Nephron (organoid): ENCODE data around the gene ISG20L2.

Experiments used
- H3K27ac Mint-ChIP-seq, 3 experiments: 2 replicates each; pipeline ENCODE4 v1.8.0; 2020; ENCODE audit warnings: mixed read lengths in 3 of 3, mild to moderate bottlenecking in 2 of 3, moderate library complexity in 1 of 3
- H3K27me3 Mint-ChIP-seq: 2 replicates; pipeline ENCODE4 v1.8.0; 2021; ENCODE audit warnings: low read depth, mild to moderate bottlenecking, moderate library complexity, mixed read lengths
- H3K36me3 Mint-ChIP-seq: 2 replicates; pipeline ENCODE4 v1.8.0; 2020; ENCODE audit warnings: low read depth, mixed read lengths
- H3K4me1 Mint-ChIP-seq: 2 replicates; pipeline ENCODE4 v1.8.0; 2020; ENCODE audit warnings: mixed read lengths
- H3K4me3 Mint-ChIP-seq, 3 experiments: 2 replicates each; pipeline ENCODE4 v1.8.0; 2020; ENCODE audit warnings: mild to moderate bottlenecking in 3 of 3, mixed read lengths in 3 of 3, moderate library complexity in 2 of 3
- H3K9me3 Mint-ChIP-seq: 2 replicates; pipeline ENCODE4 v1.8.0; 2020; ENCODE audit warnings: mixed read lengths
- CTCF ChIP-seq, 3 experiments: fragments of 200-600 bp; sonication (generic); IDR thresholded peaks; one replicate each; pipeline ENCODE4 v1.5.0; 2021; ENCODE audit warnings: antibody characterized with exemption in 3 of 3; ENCODE audit not compliant: unreplicated experiment in 3 of 3

ISG20L2 gene

DNA sequence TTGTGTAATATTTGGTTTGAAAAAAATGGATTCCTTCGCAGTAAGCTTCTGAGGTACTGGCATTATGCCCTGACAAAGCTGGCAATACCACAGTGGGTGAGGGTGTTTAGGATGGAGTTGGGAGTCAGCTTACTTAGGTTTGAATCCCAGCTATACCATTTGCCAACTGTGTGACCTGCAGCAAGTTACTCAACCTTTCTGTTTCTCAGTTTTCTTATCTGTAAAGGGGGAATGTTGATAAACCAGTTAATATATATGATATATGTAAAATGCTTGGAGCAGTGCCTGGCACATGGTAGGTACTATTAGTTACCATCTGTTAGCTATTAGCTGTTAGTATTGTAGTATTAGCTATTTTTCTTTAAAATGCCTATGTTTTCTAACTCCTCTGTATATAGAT, 27.8 kb upstream of the ISG20L2 start:
- TF ChIP-seq CTCF (IDR thresholded peaks at IDR 0.05; ENCODE audit: unreplicated experiment in 3 of 3): no peak
- H3K4me3 Mint-ChIP-seq: no peak overlapping the region
- H3K4me1 Mint-ChIP-seq: peaks cover 29% of the 10 kb centered on the region
- no peak overlapping the region for H3K27ac Mint-ChIP-seq
- peaks cover 4% of the 10 kb centered on the region for H3K36me3 Mint-ChIP-seq
- H3K9me3 Mint-ChIP-seq: no peaks in the 10 kb centered on the region
- no peaks in the 10 kb centered on the region for H3K27me3 Mint-ChIP-seq

DNA sequence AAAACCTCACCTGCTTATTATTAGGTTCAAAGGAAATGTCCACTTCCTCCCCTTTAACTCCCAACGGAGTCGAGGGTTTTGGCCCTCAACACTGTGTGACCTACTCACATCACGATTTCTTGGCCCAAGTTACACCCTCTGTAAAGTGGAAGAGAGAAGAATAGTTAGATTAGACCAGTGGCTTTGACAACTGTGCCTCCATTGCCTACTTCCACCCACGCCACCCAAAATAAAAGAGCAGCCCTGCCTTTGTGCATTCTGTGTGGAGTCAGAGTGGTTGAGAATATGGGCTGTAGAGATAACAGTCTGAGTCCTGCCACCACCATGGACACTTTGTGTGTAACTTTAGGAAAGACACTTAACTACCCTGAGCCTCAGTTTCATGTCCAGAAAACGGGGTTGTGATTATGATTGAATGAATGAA, 27.0 kb upstream of the ISG20L2 start:
- H3K4me3 Mint-ChIP-seq: peak overlapping the region in 1 of 3 experiments; percentile 41
- no peaks in the 10 kb centered on the region for H3K27me3 Mint-ChIP-seq
- peaks cover 31% of the 10 kb centered on the region for H3K4me1 Mint-ChIP-seq
- H3K36me3 Mint-ChIP-seq: peaks cover 4% of the 10 kb centered on the region
- no peaks in the 10 kb centered on the region for H3K9me3 Mint-ChIP-seq
- H3K27ac Mint-ChIP-seq: peak overlapping the region in 1 of 3 experiments; percentile 37
- no peak for TF ChIP-seq CTCF (IDR thresholded peaks at IDR 0.05; ENCODE audit: unreplicated experiment in 3 of 3)

GRCh38 chr1:156754219-156754618, 25.7 kb upstream of the ISG20L2 start:
- peaks cover 2% of the 10 kb centered on the region for H3K36me3 Mint-ChIP-seq
- peaks cover 41% of the 10 kb centered on the region for H3K4me1 Mint-ChIP-seq
- no peaks in the 10 kb centered on the region for H3K27me3 Mint-ChIP-seq
- no peaks in the 10 kb centered on the region for H3K9me3 Mint-ChIP-seq
- no peak for TF ChIP-seq CTCF (IDR thresholded peaks at IDR 0.05; ENCODE audit: unreplicated experiment in 3 of 3)
- H3K27ac Mint-ChIP-seq: peak overlapping the region in 1 of 3 experiments; percentile 60
- H3K4me3 Mint-ChIP-seq: peak overlapping the region; percentile 57 to 96 (median 78)

DNA sequence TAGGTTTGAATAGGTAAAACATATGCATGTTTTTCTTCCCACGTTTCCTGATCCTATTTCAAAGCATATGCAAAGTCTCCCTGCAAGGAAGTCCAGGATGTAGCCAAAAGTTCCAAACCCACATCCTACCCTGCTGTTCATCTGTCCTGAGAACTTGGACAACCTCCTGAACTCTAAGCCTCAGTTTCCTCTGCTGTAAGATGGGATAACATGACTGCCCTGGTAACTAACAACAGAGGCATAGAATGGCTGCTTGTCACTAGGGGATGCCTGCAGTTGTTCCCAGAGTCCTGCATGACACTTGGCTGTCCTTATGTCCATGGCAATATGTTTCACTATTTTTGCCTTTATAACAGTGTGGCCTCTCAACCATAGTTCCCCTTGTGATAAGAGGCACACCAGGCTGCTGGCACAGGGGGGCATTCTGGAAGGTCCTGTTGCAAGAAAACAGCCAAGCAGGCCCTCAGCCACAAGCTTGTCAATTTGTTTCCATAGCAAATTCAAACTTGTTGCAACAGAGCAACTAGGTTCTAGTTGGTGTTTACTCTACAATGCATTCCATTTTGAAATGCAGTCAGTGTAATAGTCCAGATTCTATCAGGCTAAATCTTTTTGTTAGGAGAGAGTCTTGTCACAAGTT, 24.4 kb upstream of the ISG20L2 start:
- Mint-ChIP-seq H3K27me3 (no peaks in the 10 kb centered on the region), H3K9me3 (no peaks in the 10 kb centered on the region), H3K27ac (peak overlapping the region; percentile 92 to 97 (median 95)), H3K4me3 (peak overlapping the region; percentile 96 to 98 (median 97)), H3K4me1 (peaks cover 53% of the 10 kb centered on the region), H3K36me3 (no peaks in the 10 kb centered on the region)
- no peak for TF ChIP-seq CTCF (IDR thresholded peaks at IDR 0.05; ENCODE audit: unreplicated experiment in 3 of 3)

- no peak for TF ChIP-seq CTCF (IDR thresholded peaks at IDR 0.05; ENCODE audit: unreplicated experiment in 3 of 3)
- H3K4me1 Mint-ChIP-seq: peaks cover 61% of the 10 kb centered on the region
- H3K36me3 Mint-ChIP-seq: no peaks in the 10 kb centered on the region
- H3K4me3 Mint-ChIP-seq: peak overlapping the region; percentile 96 to 98 (median 97)
- peak overlapping the region; percentile 92 to 97 (median 95) for H3K27ac Mint-ChIP-seq
- H3K27me3 Mint-ChIP-seq: no peaks in the 10 kb centered on the region
- no peaks in the 10 kb centered on the region for H3K9me3 Mint-ChIP-seq
Measured at GRCh38 chr1:156751757-156752481, 23.4 kb upstream of the ISG20L2 start.

DNA sequence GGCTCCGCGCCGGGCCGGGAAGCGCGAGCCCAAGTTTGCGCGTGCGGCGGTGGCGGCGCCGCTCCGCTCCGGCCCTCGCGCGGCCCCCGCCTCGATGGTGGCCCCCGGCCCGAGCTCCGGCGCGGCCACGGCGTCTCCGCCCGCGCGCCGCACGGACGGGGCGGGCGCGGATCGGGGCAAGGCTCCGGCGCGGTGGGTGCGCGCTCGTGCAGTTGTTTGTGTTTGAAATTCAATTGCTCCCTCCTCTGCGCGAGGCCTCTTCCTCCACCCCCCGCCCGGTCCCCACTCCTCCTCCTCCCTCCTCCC, 22.8 kb upstream of the ISG20L2 start, which contains the start of gene HDGF:
Gene HDGF, minus strand, starts transcription at position 225 of the 306 bp plus-strand sequence. CDS start 246 bp downstream, outside the sequence.
- no peaks in the 10 kb centered on the region for H3K9me3 Mint-ChIP-seq
- no peak for TF ChIP-seq CTCF (IDR thresholded peaks at IDR 0.05; ENCODE audit: unreplicated experiment in 3 of 3)
- no peaks in the 10 kb centered on the region for H3K36me3 Mint-ChIP-seq
- H3K27me3 Mint-ChIP-seq: no peaks in the 10 kb centered on the region
- H3K4me1 Mint-ChIP-seq: peaks cover 66% of the 10 kb centered on the region
- peak within 1 kb of the TSS; percentile 99 for H3K27ac Mint-ChIP-seq
- peak within 1 kb of the TSS; percentile 97 to 99 (median 98) for H3K4me3 Mint-ChIP-seq
